Heart right ventricle (tissue), 16 donors: ENCODE measurements around the gene IQSEC3. TPM values are rescaled to one million over a fixed set of nuclear protein-coding genes. Genes with fewer than 3 reads are reported as not detected.

ENCODE experiments used
- ATAC-seq, 8 donors: fragments of 200-7000 bp; cut with Tn5 transposase; one replicate each; pipeline ENCODE4 v1.9.1; 2020; ENCODE audit warnings: mild to moderate bottlenecking in 8 of 8, moderate library complexity in 8 of 8, moderate number of reproducible peaks in 1 of 8
- DNase-seq, 2 donors: peaks; one replicate each; pipeline ENCODE4 v3.0.0-alpha.2; 2020
- H3K27ac ChIP-seq, 10 donors: fragments of 200-600 bp; sonication (generic) in 2 of 10; one replicate each; pipeline versions ENCODE4 v1.5.0 to v1.8.0; 2020 to 2022; ENCODE audit warnings: mild to moderate bottlenecking in 3 of 10
- H3K27me3 ChIP-seq, 7 donors: fragments of 200-600 bp; one replicate each; pipeline ENCODE4 v1.8.0; 2021 to 2022; ENCODE audit warnings: mild to moderate bottlenecking in 2 of 7
- H3K36me3 ChIP-seq, 9 donors: fragments of 200-600 bp; sonication (generic) in 1 of 9; one replicate each; pipeline versions ENCODE4 v1.5.0 to v1.8.0; 2020 to 2022; ENCODE audit warnings: mild to moderate bottlenecking in 2 of 9
- H3K4me1 ChIP-seq, 9 donors: fragments of 200-600 bp; sonication (generic) in 1 of 9; one replicate each; pipeline versions ENCODE4 v1.5.0 to v1.8.0; 2020 to 2022; ENCODE audit warnings: mild to moderate bottlenecking in 4 of 9
- H3K4me3 ChIP-seq, 10 donors: fragments of 200-600 bp; sonication (generic) in 2 of 10; one replicate each; pipeline versions ENCODE4 v1.5.0 to v1.8.0; 2020 to 2022; ENCODE audit warnings: mild to moderate bottlenecking in 7 of 10, moderate library complexity in 2 of 10
- H3K9me3 ChIP-seq, 11 donors: fragments of 200-600 bp in 10 of 11; sonication (generic) in 2 of 11; one replicate each; pipeline versions ENCODE4 v1.5.0 to v1.8.0; 2013 to 2022; ENCODE audit warnings: mild to moderate bottlenecking in 2 of 11, control low read depth in 1 of 11, moderate library complexity in 1 of 11
- WGBS, 2 donors: extraction: QIAGEN DNeasy Blood & Tissue Kit; methylation state at CpG; one replicate each; pipeline ENCODE4 v1.1.7; 2013; ENCODE audit warnings: inconsistent platforms in 1 of 2; 5-methylcytosine and 5-hydroxymethylcytosine counted together
- intact Hi-C, 10 donors: fragments of 100-400 bp; cut with DNase I; formaldehyde crosslinking; loops; one replicate each; pipeline versions ENCODE4 v1.11.1 to v1.14.2; 2022
- polyA plus RNA-seq, 2 donors: library from polyadenylated mRNA; stranded (reverse); fragments of 200-250 nt; gene quantifications; one replicate each; pipeline ENCODE4 v1.2.3, GENCODE V29; 2013
- total RNA-seq, 10 donors: library from RNA; stranded (reverse); fragmentation: NEBNext Ultra II Directional in 3 of 10; extraction: Animal tissue kit (Norgen Biotek cat#: 25700) in 3 of 10; gene quantifications; one replicate each; pipeline versions ENCODE4 v1.2.1 to v1.2.4, GENCODE V29; 2021 to 2023
- TF ChIP-seq, protein P1 (sequence below), 9 donors: fragments of 200-600 bp; sonication (generic) in 2 of 9; IDR thresholded peaks; one replicate each; pipeline versions ENCODE4 v1.5.0 to v1.8.0; 2021 to 2022; ENCODE audit warnings: antibody characterized with exemption in 9 of 9, mild to moderate bottlenecking in 5 of 9, moderate library complexity in 1 of 9
- donor health status: Arrhythmogenic right ventricular cardiomyopathy.
- donor health status: ischemic (EF 13 %, LVEDD 7.1; RV severe dilation, severe dysfunction).
- donor health status: healthy with polysubstance abuse.
- donor health status: DM: no; HTN: yes; CAD: no.
- donor health status: DM: no; HTN: no; CAD: no.
- donor health status: ischemic (EF 25% LVEDD 6.9; RV normal size, moderate dysfunction).
- donor health status: ischemic (EF 25% LVEDD 5.7; RV mildly dilated, moderate dysfunction).
- donor health status: healthy.
- donor health status: DM: yes; HTN: yes; CAD: no.
- donor health status: Ischemic cardiomyopathy.
- donor health status: ischemic (EF 35%, LVEDD 5.7; RV mildly dilated, moderate dysfunction).
- donor health status: nonischemic (EF 11% LVEDD 7.7; RV severe dilation, severe dysfunction).
- donor health status: DM: yes; HTN: yes; CAD: no.
- donor health status: PGD.
- donor health status: ischemic (EF 29% LVEDD 5.4; RV normal size, mild dysfunction).
- donor health status: nonischemic (EF 23%, LVEDD 6.1; RV moderate dilation, normal function).

IQSEC3 gene
- total and polyA plus RNA-seq, 12 donors = 0.30 to 2.7 (median 1.1) TPM

DNA sequence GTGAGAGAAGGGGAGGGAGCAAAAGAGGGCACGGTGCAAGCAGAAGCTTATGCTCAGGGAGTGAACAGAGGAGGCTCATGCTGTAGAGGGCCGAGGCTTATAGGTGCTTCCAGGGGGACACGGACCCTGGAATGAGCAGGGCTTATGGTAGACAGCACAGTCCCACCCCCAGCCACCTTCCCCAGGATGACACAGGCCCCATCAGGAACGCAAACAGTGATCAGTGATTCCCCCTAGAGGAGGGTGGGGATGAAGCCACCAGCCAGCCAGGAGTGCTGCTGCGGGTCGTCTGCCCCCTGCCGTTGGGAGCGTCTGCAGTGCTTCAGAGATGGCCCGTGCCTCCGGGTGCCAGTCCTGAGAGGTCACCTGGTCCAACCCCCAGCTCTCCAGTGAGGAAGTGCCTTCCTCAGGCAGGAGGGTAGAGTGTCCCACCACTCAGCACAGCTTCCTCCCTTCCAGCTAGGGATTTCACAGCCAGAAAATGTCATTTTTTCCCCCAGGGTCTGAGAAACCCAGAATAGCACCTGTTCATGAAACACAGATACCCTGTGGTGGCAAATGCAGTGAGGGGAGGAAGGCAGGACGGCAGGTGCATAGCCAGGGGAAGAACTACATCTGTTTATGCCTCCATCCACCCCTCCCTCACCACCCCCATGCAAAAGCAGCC lies 86.6 kb downstream of the IQSEC3 start:
- Histone ChIP-seq H3K36me3 (no peaks in the 10 kb centered on the region), H3K4me1 (peaks cover 0 to 7% (median 0%) of the 10 kb centered on the region in 9 donors), H3K27me3 (peaks cover 0 to 7% (median 0%) of the 10 kb centered on the region in 7 donors), H3K4me3 (no peak overlapping the region), H3K9me3 (no peaks in the 10 kb centered on the region), H3K27ac (no peak overlapping the region)
- 16 to 26% methylated on average over 11 of the region's 11 CpGs for WGBS, 2 donors
- ATAC-seq (peak; percentile 50 to 84 (median 72)), DNase-seq (peak; percentile 55 to 56)
- TF ChIP-seq, protein P1, sequence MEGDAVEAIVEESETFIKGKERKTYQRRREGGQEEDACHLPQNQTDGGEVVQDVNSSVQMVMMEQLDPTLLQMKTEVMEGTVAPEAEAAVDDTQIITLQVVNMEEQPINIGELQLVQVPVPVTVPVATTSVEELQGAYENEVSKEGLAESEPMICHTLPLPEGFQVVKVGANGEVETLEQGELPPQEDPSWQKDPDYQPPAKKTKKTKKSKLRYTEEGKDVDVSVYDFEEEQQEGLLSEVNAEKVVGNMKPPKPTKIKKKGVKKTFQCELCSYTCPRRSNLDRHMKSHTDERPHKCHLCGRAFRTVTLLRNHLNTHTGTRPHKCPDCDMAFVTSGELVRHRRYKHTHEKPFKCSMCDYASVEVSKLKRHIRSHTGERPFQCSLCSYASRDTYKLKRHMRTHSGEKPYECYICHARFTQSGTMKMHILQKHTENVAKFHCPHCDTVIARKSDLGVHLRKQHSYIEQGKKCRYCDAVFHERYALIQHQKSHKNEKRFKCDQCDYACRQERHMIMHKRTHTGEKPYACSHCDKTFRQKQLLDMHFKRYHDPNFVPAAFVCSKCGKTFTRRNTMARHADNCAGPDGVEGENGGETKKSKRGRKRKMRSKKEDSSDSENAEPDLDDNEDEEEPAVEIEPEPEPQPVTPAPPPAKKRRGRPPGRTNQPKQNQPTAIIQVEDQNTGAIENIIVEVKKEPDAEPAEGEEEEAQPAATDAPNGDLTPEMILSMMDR (IDR thresholded peaks at IDR 0.05) = peak in 8 of 9 donors; percentile 29 to 76 (median 66)
- intact Hi-C loops = no loop called here

DNA sequence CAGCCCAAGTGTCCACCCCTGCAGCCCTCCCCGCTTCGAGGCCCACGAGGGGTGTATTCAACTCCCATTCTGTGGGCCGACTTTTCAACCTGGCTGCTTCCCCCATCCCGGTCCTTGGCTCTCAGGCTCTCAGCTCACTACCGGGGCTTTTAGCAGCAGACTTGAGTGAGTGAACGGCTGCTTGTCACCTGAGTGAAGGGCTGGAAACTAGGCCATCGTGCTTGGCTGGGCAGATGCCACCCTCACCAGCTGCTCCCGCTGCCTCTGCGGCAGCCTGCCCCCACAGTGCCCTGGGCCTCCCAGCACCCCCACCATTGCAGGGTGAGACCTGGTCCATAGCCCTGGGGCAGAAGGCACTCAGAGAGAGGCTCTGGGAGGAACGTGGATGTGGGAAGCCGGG lies 87.5 kb downstream of the IQSEC3 start:
- DNase-seq (no peak), ATAC-seq (no peak)
- intact Hi-C loops = no loop called here
- Histone ChIP-seq H3K27ac (no peak overlapping the region), H3K9me3 (no peaks in the 10 kb centered on the region), H3K4me3 (no peak overlapping the region), H3K4me1 (peaks cover 0 to 7% (median 0%) of the 10 kb centered on the region in 9 donors), H3K27me3 (peaks cover 0 to 7% (median 0%) of the 10 kb centered on the region in 7 donors), H3K36me3 (no peaks in the 10 kb centered on the region)
- WGBS, 2 donors = 92 to 93% methylated on average over 12 of the region's 12 CpGs
- TF ChIP-seq, protein P1 (IDR thresholded peaks at IDR 0.05) = no peak

DNA sequence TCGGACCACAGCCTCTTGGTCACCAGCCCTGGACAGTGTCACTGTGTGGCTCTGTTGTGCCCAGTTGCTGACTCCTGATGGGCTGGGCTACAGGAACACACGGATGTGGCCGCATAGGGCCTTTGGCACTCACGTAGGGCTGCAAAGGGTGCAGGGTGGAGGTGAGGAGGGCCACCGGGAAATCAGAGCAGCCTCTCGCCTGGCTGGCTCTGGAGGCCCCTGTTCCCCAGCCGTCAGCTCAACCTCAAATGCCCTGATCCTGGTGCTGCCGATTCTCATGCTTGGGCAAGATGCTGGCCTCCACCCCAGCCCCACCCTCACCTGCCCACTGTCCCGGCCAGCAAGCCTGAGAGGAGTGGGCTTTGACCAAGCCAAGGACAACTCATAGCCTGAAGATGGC lies 88.4 kb downstream of the IQSEC3 start:
- Histone ChIP-seq H3K4me3 (no peak overlapping the region), H3K9me3 (no peaks in the 10 kb centered on the region), H3K27ac (no peak overlapping the region), H3K36me3 (no peaks in the 10 kb centered on the region), H3K27me3 (peaks cover 0 to 5% (median 0%) of the 10 kb centered on the region in 7 donors), H3K4me1 (peaks cover 0 to 7% (median 0%) of the 10 kb centered on the region in 9 donors)
- ATAC-seq (no peak), DNase-seq (no peak)
- TF ChIP-seq, protein P1 (IDR thresholded peaks at IDR 0.05) = no peak
- intact Hi-C loops = no loop called here
- WGBS, 2 donors = 88 to 90% methylated on average over 9 of the region's 9 CpGs

DNA sequence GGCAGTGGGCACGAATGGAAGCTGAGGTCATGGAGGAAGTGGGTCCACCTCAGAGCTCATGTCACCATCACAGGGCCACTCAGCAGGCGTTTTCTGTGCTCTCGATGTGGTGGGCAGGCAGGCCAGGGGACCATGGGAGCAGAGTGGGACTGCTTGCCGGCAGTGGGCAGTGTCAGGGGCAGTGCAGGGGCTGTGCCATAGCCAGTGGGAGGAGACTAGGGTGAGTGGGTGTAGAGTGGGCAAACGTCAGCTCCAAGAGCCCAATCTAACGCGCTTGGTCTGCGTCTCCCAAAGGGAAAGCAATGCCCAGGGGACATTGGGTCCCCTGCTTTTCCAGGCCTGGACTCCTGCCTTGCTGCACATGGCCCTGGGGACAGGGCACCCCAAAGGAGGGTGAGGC lies 89.1 kb downstream of the IQSEC3 start:
- H3K27me3 ChIP-seq = peaks cover 0 to 1% (median 0%) of the 10 kb centered on the region in 7 donors
- intact Hi-C loops = no loop called here
- 80 to 92% methylated on average over 8 of the region's 8 CpGs for WGBS, 2 donors
- peaks cover 0 to 7% (median 0%) of the 10 kb centered on the region in 9 donors for H3K4me1 ChIP-seq
- H3K36me3 ChIP-seq = no peaks in the 10 kb centered on the region
- no peaks in the 10 kb centered on the region for H3K9me3 ChIP-seq
- DNase-seq = no peak
- H3K4me3 ChIP-seq = no peak overlapping the region
- H3K27ac ChIP-seq = no peak overlapping the region
- no peak for ATAC-seq
- TF ChIP-seq, protein P1 (IDR thresholded peaks at IDR 0.05) = no peak
